HT-29 (cell line): ENCODE data around the gene MYO1E. TPM values are rescaled to one million over a fixed set of nuclear protein-coding genes. Genes with fewer than 3 reads are reported as not detected.
A peak's percentile ranks its signal among the peaks of the same experiment; 100 is the strongest.
"Not testable (repeated sequence)": the region's sequence is repeated elsewhere in the genome, so short reads cannot be mapped to it uniquely, and the experiment has no call there.

ENCODE experiments used
- DNase-seq: peaks from one replicate; pipeline ENCODE4 v3.0.0-alpha.2; 2015; ENCODE audit warnings: low spot score
- total RNA-seq: library from RNA; depleted of rRNA; stranded (reverse); fragments of >200 nt; shearing (Covaris generic); gene quantifications from 2 replicates; pipeline ENCODE4 v1.2.3, GENCODE V29; 2014

The MYO1E gene
- total RNA-seq, 1 experiment from 2014 or later, result 77.4 TPM

GRCh38 chr15:59352189-59352588 is 20.5 kb downstream of the MYO1E start:
- DNase-seq, result no peak

- no peak for DNase-seq
Observed at GRCh38 chr15:59350421-59350732, 22.3 kb downstream of the MYO1E start.

DNA sequence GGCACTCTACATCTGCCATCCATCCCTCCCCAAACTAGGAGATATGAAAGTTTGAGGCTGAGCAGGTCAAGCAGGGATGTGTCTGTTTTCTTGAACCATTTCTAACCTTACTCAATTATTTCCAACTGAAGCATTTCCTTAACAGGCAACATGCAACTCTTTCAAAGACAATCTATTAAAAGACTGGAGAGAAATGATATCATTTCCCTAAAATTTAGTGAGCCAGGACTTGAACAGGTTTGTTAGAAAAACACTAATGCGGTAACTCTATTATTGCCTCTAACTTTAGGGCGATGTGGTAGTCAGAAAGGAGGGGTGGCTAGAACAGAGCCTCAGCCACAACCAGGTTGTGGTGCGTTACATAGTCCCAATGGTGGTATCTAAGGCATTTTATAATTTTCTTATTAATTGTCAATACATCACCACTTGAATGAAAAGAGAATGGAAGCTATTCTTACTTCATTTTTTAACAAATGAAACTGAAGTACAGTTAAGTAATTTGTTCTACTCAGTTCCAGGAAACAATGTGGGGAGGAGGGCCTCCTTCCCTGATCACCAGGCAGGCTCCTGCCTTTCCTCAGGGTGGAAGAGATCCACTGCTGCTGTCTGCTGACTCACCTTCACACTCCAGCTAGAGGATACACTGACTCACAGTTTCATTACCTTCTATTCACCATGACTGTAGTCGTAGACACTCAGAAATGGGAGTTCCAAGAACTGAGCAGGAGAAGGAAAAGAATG is 22.8 kb downstream of the MYO1E start:
- DNase-seq, result peak; percentile 65

GRCh38 chr15:59347915-59348314 is 24.8 kb downstream of the MYO1E start:
- no peak for DNase-seq

- DNase-seq, result no peak
Observed at GRCh38 chr15:59346951-59347350, 25.7 kb downstream of the MYO1E start.

DNA sequence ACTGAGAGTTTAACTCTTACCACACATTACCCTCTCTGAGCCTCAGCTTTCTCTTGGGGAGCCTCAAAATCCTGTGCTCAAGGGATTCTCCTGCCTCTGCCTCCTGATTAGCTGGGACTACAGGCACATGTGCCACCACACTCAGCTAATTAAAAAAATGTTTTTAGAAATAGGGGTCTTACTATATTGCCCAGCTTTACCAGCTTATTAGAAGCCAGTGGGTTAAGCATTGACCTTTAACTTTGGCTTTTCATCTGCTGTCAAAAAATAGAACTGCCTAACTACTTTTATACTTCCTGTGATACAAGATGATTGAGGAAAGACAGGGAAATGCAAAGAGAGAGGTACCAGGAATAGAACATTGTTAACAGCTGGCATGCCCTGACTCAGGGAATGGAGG is 27.3 kb downstream of the MYO1E start:
- no peak for DNase-seq

- DNase-seq, result no peak
Observed at GRCh38 chr15:59344311-59344710, 28.4 kb downstream of the MYO1E start.

- DNase-seq, result no peak
Observed at GRCh38 chr15:59340325-59340724, 32.3 kb downstream of the MYO1E start.

GRCh38 chr15:59339252-59339672 is 33.4 kb downstream of the MYO1E start:
- no peak for DNase-seq

- DNase-seq, result no peak
Observed at GRCh38 chr15:59338414-59338813, 34.3 kb downstream of the MYO1E start.

GRCh38 chr15:59336725-59337124 is 35.9 kb downstream of the MYO1E start:
- not testable (repeated sequence) for DNase-seq

DNA sequence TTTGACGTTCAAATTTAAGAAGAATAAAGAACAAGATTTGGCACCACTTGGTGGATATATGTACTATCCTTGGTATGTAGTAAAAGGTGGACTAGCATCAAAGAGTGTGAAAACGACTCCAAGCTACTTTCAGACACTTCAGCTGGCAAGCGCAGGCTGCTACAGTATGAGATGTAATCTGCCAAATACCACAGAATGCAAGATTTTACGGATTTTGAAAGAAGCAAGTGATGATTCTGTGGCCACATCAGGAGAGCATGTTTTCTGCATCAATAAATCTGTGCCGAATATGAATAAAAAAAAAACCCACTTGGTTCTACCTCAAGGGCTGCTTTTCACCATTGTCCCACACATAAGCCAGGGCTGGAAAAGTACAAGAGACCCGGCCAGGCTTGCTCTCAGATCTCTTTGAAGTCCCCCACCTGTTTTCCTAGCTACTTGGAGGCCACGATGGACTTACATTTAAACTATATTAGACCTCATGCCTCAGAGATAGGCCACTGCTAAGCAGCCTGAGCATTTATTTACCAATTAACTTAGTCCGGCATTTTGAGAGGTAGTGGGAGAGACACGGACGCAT is 37.4 kb downstream of the MYO1E start:
- no peak for DNase-seq

- no peak for DNase-seq
Observed at GRCh38 chr15:59334076-59334415, 38.6 kb downstream of the MYO1E start.

- DNase-seq, result no peak
Observed at GRCh38 chr15:59333401-59334075, 39.1 kb downstream of the MYO1E start.

DNA sequence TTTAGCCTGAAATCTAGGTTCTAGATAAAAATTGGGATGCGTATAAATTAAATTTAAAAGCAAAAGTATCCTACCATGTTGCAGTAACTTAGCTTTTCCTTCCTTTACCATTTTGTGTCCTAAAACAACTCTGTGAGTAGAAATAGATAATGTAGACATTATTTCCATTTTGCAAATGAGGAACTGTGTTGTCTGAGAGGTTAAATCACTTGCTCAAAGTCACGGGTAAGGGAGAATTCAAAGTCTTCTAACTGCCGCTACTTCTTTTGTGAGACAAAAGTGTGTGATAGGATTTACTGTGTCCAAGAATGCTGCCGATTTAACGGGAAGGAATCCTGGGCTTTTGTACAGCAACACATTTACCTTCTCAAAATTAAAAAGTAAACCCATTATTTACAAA is 40.7 kb downstream of the MYO1E start:
- DNase-seq, result no peak

DNA sequence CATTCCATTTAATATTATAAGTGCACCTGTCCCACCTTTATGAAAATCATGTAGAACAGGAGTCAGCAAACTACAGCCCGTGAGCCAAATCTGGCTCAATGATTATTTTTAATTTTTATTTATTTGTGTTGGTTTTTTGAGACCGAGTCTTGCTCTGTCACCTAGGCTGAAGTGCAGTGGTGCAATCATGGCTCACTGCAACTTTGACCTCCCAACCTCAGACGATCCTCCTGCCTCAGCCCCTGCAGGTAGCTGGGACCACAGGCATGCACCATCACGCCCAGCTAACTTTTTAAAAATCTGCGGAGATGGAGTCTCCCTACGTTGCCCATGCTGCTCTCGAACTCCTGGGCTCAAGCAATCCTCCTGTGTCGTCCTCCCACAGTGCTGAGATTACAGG is 42.0 kb downstream of the MYO1E start:
- DNase-seq, result no peak

DNA sequence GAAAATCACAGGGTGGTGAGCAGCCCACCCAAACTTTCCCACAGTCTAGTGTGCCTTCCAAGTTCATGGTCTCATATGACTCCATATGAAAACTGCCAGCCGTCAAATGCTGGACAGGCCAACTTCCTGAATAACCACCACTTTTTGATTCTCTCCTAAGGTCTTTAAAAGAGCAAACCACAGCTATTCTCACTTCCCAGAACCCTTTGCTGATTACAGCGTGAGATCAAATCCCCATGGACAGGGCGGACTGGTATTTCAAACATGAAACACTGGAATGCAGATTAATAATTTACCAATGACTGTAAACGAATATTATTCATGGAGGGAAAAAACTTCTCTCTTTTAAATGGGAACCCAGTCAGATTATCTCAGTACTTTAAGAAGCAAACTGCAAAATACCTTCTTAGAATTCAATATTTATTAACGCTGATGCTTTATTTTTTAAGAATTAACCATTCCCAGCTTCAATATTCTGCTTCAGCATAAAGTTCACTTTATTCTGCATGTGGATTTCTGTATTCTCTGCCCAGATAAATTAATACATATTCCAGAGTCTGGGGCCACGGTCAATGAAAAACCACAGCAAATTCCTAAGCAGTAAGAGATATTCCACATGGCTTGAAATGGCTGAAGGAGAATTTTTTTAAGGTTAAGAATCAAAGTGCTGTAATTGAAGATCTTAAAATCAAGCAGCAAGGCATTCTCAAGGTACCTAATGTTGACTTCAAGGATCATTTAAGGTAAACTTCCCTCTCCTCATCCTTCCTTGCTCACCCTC is 42.9 kb downstream of the MYO1E start:
- DNase-seq, result peak; percentile 89

DNA sequence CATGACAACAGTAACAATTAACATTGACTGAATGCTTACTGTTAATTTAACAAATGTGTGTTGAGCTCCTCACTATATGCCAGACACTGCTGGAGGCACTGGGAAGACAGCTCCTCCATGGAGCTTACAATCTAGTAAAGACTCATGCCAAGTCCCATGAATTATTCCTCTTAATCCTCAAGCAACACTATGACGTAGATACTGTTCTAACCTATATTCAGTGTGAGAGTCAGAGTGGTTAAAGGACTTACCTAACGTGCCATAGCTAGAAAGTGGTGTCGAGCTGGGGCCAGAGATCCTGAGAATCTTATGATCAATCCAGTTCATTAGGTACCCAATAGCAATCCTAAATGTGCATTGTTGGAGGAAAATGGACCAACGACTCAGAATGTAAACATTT is 43.6 kb downstream of the MYO1E start:
- no peak for DNase-seq

- no peak for DNase-seq
Observed at GRCh38 chr15:59327942-59328341, 44.7 kb downstream of the MYO1E start.

GRCh38 chr15:59326856-59327255 is 45.8 kb downstream of the MYO1E start:
- no peak for DNase-seq

DNA sequence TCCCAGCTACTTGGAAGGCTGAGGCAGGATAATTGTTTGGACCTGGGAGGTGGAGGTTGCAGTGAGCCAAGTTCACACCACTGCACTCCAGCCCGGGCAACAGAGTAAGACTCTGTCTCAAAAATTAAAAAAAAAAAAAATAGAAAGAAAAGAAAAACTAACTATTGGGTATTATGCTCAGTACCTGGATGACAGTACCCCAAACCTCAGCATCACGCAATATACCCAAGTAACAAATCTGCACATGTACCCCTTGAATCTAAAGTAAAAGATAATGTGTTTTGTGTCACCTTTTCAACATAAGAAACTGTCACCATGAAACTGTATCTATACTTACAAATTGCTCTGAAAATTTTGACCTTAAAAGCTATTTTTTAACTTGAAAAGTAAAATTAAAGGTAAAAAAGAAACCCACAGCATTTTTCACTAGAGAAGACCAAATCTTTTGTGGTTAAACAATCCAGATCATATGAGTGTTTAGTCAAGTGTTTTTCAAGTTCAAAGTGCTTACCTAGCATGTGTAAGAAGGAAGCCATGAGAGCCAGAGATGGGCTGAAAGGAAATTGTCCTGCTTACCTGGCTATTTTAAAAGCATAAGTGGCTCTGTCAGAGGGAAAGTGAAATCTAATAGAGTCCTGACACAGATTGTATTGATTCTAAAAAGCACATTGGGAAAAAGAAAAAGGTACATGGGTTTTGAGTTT is 50.5 kb downstream of the MYO1E start:
- DNase-seq, result no peak
